HG03280 (cell line): ENCODE measurements around the gene YIF1B.

ENCODE experiments used
- ATAC-seq: cut with Tn5 transposase; IDR thresholded peaks from one replicate; pipeline ENCODE4 v1.9.1; 2021; ENCODE audit warnings: mild to moderate bottlenecking, moderate library complexity; ENCODE audit not compliant: unreplicated experiment

YIF1B gene

DNA sequence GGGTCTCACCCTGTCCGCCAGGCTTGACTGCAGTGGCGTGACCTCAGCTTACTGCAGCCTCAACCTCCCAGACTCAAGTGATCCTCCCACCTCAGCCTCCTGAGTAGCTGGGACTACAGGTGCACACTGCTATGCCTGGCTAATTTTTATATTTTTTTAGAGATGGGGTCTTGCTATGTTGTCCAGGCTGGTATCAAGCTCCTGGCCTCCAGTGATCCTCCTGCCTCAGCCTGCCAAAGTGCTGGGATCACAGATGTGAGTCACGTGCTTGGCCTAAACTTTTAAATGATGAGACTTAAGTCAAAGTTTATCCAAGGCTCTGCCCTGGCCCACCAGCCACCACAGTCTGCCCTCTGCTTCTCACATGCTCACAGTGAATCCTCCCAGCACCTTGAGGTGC, 9.5 kb downstream of the YIF1B start:
- no peak for ATAC-seq

GRCh38 chr19:38304866-38305429, 10.8 kb downstream of the YIF1B start:
- ATAC-seq = no peak

DNA sequence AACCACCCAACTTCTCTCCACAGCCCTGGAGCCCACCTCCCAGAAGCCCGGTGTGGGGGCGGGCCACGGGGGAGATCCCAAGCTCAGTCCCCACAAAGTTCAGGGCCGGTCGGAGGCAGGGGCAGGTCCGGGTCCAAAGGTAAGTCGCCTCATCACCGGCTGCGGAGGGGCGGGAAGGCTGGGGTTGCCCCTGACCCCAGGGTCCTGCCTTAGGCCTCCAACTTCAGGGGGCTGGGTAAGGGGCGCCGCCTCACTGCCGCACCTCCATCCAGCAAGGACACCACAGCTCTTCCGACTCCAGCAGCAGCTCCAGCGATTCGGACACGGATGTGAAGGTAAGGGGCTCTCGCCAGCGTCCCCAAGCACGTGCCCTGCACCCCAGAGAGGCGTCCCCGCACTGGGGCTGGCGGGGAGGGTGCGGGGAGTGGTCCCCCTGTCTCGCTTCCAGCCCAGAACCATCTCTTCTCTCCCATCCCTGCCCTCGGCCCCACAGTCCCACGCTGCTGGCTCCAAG, 11.3 kb downstream of the YIF1B start:
- ATAC-seq = no peak

GRCh38 chr19:38303517-38304351, 12.0 kb downstream of the YIF1B start, which contains the start of gene C19orf33:
Gene C19orf33, plus strand, starts transcription at chr19:38304251. Its CDS starts 11 bp downstream, at chr19:38304262.
- ATAC-seq = no peak

GRCh38 chr19:38298821-38299680, 16.7 kb downstream of the YIF1B start:
- ATAC-seq = no peak

DNA sequence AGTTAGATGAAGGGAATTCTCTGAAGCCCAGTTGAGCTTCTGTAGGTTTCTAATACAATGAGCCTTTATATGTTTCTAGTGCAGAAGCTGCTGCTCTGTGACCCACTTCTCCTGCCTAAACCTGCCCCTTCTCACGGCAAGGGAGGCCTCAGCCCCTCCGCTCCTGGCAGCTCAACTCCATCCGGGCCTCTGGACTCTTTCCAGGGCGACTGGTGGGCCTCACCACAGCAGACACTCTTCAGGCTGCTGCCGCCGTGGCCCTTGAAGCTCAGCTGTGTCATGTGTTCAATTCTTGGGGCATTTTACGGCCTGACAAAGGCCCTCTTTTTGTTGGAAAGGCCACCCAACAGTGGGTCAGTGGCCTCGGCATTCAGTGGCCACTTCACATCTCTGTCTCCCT, 21.7 kb downstream of the YIF1B start:
- ATAC-seq = no peak

GRCh38 chr19:38293281-38293680, 22.5 kb downstream of the YIF1B start:
- ATAC-seq = no peak

DNA sequence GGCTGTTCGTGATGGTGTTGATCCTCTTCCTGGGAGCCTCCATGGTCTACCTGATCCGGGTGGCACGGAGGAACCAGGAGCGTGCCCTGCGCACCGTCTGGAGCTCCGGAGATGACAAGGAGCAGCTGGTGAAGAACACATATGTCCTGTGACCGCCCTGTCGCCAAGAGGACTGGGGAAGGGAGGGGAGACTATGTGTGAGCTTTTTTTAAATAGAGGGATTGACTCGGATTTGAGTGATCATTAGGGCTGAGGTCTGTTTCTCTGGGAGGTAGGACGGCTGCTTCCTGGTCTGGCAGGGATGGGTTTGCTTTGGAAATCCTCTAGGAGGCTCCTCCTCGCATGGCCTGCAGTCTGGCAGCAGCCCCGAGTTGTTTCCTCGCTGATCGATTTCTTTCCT, 23.9 kb downstream of the YIF1B start:
- no peak for ATAC-seq

- ATAC-seq = no peak
Measured at GRCh38 chr19:38290631-38291147, 25.1 kb downstream of the YIF1B start.

- ATAC-seq = no peak
Measured at GRCh38 chr19:38289955-38290354, 25.8 kb downstream of the YIF1B start.

- ATAC-seq = no peak
Measured at GRCh38 chr19:38288123-38288855, 27.5 kb downstream of the YIF1B start.

DNA sequence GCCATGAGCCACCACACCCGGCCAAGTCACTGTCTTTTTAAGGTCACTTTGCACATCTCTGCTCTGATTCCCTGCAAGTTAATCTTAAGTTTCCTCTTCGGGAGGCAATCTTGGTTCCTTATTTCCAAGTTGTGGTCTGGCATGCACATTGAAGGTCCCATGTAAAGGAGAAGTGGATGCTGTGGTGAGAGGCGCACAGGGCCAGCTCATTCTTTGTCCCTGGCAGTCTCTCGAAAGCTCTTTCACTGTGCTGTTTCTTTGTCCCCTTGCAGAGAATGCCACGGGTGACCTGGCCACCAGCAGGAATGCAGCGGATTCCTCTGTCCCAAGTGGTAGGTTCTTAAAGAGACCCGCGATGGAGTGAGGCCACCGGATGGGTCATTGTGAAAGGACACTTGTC, 28.1 kb downstream of the YIF1B start:
- ATAC-seq = no peak

- ATAC-seq = no peak
Measured at GRCh38 chr19:38285567-38285966, 30.2 kb downstream of the YIF1B start.

- ATAC-seq = no peak
Measured at GRCh38 chr19:38284422-38284821, 31.3 kb downstream of the YIF1B start.

DNA sequence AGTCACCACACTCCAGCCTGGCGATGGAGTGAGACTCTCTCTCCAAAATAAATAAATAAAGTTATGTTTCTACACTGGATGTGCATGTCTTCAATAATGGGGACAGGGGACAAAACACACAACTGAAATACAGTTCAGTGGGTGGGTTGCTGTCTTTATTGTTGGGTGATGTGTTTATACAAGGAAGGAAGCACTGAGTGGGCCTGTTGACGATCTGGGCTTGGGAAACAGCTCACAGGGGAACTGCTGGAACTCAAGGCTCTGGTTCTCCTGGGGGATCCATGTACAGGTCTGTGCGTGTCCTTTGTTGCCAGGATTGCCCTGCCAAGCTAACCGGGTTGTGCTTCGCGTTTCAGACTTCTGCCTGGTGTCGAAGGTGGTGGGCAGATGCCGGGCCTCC, 32.5 kb downstream of the YIF1B start:
- no peak for ATAC-seq

- no peak for ATAC-seq
Measured at GRCh38 chr19:38281811-38282566, 33.8 kb downstream of the YIF1B start.

DNA sequence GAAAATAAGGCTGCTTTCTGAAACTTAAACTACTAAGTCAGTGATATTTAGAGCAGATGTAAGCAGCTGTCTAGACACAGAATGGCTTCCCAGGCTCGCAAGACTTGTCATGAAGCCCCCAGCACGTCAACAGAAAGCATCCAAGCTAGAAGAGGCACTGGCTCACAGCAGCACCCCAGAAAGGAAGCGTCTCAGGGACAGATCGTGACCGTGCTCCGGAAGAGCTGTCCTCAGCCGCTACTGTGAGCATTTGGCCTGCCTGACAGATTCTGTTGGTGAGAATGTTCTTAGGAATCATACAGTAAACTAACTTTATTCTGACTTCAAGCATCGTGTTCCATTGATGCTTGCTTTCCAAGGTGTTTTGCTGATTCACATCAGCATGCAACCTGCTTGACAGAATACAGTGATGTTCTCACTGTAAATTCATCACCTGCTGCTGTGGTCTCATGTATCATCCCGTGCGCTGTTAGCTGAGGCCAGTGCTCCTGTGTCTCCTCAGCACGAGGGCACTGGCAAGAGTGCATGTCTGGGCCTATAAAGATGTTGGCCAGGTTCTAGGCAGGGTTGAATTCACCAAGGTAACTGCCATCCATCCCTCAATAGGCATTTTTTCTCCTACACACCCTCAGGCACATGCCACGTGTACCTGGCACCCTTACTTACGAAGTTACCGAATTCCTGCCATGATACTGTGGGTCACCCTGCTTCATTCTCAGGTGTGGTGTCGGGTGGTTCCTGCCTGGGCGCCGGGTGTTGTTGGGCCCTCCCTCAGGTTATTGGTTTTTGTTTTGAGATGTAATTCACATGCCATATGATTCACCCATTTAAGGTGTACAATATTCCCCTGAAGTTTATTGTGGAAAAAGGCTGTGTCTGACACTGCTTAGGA, 35.5 kb downstream of the YIF1B start:
- ATAC-seq = no peak

DNA sequence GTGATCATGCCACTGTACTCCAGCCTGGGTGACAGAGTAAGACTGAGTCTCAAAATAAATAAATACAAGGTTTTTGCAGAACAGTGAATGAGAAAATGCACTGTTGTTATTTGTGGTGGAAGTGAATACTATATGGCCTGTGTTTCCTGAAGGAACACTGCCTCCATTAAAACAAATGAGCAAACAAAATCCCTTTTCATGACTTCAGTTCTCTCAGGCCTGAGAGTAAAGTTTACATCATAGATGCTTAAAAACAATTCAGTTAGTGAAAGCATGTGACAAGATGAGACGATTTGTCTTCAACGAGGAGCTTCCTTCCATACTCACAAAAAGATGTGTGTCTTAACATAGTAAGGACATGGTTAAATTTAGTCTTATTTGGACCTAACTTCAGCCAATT, 37.0 kb downstream of the YIF1B start:
- ATAC-seq = no peak
